GM12801 (cell line): ENCODE data around the gene SETD2.

Source experiments
- TF ChIP-seq, protein P1 (sequence below): IDR thresholded peaks from one replicate; pipeline ENCODE4 v1.5.1; 2011; ENCODE audit warnings: control low read depth; ENCODE audit not compliant: insufficient read length; ENCODE audit errors: extremely low read depth

Gene SETD2

DNA sequence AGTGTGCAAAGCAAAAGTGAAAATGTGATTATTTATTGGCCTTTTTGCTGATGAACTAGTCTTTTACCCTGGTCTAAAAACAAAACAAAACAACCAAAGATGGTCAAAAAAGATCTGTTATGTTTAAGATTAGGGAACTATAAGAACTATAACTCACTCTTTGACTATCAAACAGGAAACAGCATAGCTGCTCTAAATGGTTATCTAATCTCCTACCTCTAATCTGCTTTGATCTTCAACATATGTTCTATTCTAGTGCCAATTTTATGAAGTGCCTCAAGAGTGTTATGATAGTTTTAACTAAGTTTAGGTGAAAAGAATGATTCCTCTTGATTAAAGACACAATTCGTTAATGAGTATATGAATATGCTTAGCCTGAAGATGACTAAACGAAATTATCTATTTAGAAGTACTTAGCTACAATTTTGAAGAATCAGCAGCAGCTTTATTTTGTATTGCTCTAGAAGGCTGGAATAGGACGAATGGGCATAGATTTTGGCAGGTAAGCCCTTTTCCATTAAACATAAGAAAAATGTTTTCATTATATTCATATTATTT, 46.0 kb downstream of the SETD2 start:
- TF ChIP-seq, protein P1, sequence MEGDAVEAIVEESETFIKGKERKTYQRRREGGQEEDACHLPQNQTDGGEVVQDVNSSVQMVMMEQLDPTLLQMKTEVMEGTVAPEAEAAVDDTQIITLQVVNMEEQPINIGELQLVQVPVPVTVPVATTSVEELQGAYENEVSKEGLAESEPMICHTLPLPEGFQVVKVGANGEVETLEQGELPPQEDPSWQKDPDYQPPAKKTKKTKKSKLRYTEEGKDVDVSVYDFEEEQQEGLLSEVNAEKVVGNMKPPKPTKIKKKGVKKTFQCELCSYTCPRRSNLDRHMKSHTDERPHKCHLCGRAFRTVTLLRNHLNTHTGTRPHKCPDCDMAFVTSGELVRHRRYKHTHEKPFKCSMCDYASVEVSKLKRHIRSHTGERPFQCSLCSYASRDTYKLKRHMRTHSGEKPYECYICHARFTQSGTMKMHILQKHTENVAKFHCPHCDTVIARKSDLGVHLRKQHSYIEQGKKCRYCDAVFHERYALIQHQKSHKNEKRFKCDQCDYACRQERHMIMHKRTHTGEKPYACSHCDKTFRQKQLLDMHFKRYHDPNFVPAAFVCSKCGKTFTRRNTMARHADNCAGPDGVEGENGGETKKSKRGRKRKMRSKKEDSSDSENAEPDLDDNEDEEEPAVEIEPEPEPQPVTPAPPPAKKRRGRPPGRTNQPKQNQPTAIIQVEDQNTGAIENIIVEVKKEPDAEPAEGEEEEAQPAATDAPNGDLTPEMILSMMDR = no peak

- TF ChIP-seq, protein P1 = no peak
Measured at GRCh38 chr3:47113669-47114365, 50.1 kb downstream of the SETD2 start.

DNA sequence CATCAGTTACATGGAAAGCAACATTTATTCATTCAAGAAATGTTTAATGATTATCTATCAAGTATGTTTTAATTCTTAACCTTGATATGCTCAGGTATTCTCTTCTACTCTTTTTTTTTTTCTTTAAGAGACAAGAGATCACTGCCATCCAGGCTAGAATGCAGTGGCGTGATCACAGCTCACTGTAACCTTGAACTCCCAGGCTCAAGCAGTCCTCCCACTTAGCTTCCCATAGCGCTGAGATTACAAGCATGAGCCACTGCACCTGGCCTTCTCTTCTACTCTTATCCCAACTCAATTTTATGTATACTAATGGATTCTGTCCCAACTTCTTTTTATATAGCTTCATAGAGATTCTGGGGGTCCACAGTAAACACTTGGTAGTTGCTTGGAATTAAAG, 50.9 kb downstream of the SETD2 start:
- TF ChIP-seq, protein P1 = no peak

GRCh38 chr3:47109393-47109792, 54.5 kb downstream of the SETD2 start:
- TF ChIP-seq, protein P1 = no peak

GRCh38 chr3:47108546-47108945, 55.4 kb downstream of the SETD2 start:
- TF ChIP-seq, protein P1 = no peak

- TF ChIP-seq, protein P1 = no peak
Measured at GRCh38 chr3:47104259-47104658, 59.7 kb downstream of the SETD2 start.

GRCh38 chr3:47103619-47104018, 60.3 kb downstream of the SETD2 start:
- TF ChIP-seq, protein P1 = no peak
